ENCODE measurements around the gene GTF2F2. TPM values are rescaled to one million over a fixed set of nuclear protein-coding genes. Genes with fewer than 3 reads are reported as not detected.
"Not testable (repeated sequence)": the region's sequence is repeated elsewhere in the genome, so short reads cannot be mapped to it uniquely, and the experiment has no call there.

The GTF2F2 gene
- total RNA-seq, 1 donor from 2014 or later = 18.6 TPM

GRCh38 chr13:45244736-45245135 is 124.4 kb downstream of the GTF2F2 start:
- not testable (repeated sequence) for DNase-seq (ENCODE audit: extremely low read depth, low read depth, low spot score)

DNA sequence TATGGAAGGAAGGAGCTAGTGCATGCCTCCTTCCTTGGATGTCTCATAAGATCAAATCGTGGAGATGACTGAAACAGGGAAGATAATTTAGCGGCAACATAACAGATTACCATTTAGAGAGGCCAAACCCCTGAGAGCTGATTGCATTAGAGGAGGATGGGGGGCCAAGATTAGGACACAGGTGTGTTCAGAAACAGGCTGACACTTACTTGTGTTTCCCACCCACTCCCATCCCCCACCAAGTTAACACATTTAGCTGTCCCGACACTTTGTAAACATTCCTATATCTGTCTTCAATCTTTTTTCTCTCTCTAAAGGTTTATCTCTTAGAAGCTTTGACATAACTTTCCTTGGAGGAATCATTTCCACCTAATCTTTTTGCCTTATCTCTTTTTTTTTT is 129.4 kb downstream of the GTF2F2 start:
- DNase-seq (ENCODE audit: extremely low read depth, low read depth, low spot score) = no peak

- DNase-seq (ENCODE audit: extremely low read depth, low read depth, low spot score) = no peak
Measured at GRCh38 chr13:45254396-45254795, 134.1 kb downstream of the GTF2F2 start.

DNA sequence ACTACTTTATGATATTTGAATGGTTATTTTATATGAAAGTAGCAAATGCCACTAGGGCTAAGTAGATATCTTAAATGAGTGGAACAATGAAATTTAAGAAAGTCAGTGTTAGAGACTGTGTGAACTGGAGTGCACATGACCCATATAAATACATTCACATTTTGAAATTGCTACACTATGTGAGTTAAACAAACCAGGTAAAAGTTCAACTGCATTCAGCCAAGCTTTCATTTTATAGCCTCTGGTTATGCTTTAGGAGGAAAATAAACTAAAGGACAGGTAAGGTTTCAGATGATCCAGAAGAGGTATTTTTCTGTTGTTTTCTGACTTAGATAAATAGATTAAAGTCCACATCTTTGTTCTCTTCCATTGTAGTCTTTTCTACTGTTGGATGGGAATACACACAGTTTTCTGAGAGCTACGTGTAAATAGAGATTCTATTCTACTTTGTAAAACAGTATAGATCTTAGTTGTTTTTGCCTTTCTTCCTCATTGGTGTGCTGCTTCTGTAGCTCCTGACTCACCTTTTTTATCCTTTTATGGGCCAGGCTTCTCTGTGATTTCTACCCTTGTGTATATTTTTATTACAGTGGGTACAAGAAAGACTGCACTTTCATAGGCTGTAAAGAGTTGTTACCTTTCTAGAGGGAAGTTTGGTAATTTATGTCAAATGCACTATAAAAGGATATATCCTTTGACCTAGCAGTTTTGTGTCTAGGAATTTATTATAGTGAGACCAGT is 135.1 kb downstream of the GTF2F2 start:
- no peak for DNase-seq (ENCODE audit: extremely low read depth, low read depth, low spot score)

DNA sequence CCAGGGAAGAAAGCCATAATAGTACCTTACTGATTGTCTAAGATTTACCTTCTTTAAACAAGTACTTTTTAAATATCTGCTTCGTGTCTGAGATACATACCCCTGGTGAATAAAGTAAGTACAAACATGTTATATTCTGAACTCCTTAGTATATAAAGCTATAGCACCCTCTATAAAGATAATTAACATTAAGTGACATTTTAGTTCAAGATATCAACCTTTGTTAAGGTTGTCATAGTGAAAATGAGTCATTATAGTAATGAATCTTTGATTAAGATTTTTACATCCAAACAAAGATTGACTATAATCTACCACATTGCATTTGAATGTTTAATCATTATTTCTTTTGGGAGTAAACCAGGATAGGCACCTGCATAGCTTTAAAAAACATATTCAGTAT is 135.9 kb downstream of the GTF2F2 start:
- no peak for DNase-seq (ENCODE audit: extremely low read depth, low read depth, low spot score)

- DNase-seq (ENCODE audit: extremely low read depth, low read depth, low spot score) = no peak
Measured at GRCh38 chr13:45257638-45258333, 137.5 kb downstream of the GTF2F2 start.

- DNase-seq (ENCODE audit: extremely low read depth, low read depth, low spot score) = no peak
Measured at GRCh38 chr13:45258334-45258675, 138.0 kb downstream of the GTF2F2 start.

DNA sequence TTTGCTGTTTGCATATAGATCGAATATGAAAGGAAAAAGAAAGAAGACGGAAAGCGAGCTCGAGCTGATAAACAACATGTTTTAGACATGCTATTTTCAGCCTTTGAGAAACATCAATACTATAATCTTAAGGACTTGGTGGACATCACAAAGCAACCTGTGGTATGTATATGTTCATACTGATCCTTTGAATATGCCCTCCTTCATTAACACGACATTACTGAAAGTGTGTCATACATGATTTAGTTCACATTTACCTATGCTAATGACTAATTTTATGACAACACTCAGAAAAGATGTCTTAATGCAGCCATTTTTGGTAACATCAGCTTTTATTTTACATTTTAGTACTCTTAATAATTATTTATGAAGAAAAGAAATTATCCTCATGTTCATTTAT is 146.9 kb downstream of the GTF2F2 start:
- no peak for DNase-seq (ENCODE audit: extremely low read depth, low read depth, low spot score)

GRCh38 chr13:45269204-45269603 is 148.9 kb downstream of the GTF2F2 start:
- no peak for DNase-seq (ENCODE audit: extremely low read depth, low read depth, low spot score)

DNA sequence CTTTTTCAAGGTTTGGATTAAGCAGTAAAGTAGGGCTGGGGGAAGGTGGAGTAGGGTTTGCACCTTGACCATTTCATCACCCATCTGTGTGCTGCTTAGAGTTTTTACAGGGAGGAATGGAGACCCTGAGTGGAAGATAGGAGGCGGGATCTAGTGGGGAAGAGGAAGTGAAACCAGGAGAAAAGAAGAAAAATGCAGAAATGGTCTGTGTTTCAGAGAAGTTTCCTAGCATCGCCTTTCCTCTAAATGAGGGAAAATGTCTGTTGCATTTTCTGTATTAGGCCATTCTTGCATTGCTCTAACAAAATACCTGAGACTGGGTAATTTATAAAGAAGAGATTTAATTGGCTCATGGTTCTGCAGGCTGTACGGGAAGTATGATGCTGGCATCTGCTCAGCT is 156.6 kb downstream of the GTF2F2 start:
- DNase-seq (ENCODE audit: extremely low read depth, low read depth, low spot score) = no peak

DNA sequence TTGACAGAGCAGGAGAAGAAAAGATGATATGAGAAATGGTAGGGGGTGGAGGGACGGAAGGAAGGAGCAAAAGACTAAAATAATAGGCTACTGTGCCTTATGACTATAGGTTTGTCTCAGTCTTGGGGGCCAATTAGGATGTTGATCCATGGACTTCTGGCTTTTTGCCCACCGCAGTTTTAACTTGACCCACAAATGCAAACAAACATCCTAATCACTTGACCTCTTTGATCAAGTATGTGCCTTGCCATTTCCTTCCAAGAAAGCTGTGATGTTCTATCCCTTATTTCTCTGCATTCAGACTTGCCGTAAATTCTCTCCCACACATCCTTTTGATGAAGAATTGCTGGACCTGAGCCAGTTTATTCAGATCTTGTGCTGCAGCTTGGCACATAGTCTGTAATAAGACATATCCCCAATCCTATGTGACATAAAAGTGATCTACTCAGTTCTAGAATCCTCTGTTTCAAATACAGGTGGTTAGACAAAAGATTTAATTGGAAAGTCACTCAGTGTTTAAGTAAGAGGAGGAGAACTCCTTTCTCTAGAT is 157.9 kb downstream of the GTF2F2 start:
- DNase-seq (ENCODE audit: extremely low read depth, low read depth, low spot score) = no peak

GRCh38 chr13:45280011-45280410 is 159.7 kb downstream of the GTF2F2 start:
- DNase-seq (ENCODE audit: extremely low read depth, low read depth, low spot score) = no peak

DNA sequence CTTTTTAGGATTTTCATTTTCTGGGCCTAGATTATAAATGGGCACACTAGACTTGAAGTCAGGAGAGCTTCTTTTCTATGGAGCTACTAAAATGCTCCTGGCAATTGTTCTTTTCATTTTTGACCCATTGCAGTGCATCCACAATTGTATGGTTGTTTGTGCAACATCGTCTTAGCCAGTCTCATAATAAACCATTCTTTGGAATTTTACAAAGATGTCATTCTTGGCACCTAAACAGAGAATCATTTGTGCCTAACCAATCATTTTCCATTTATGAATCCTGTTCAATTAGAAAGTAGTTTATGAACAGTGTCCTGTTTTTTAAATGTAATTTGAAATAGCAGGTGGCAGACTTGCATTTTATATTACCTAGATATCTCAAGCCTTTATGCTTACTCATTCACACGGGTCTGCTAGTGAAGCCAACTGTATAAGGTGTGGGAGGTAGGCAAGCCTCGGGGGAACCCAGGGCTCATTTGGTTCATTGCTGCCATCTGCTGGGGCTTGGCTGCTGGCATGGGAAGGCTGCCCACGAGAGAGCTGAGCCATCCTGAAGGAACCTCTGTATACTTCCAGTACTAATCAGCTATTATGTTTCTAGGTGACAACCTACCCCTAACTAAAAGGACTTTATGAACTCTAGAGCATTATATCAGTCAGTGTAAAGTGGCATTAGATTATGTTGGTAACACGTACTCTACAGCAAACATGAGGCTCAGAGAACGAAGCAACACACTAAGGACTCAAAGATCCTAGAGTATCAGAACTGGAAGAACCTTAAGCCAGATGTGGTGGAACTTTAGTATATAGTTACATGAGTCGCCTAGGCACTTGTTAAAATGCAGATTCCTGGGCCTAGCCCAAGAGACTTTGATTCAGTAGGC is 160.7 kb downstream of the GTF2F2 start:
- no peak for DNase-seq (ENCODE audit: extremely low read depth, low read depth, low spot score)

DNA sequence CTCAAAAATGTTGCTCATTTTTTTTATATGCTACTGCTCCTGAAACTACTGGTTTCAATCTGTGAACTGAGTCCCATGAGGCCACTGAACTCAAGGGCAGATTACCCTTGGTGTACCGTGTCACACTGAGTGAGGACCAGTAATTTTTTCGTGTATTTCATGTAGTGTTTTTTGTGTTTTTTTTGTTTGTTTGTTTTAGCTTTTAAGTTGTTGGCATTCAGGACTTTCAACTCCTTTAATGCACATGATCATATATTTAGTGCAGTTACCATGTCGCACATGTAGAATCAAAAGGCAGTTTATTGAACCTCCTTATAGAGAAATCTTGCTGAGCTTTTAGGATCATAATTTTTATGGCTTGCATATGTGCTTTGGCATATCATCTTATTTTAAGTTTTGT is 162.7 kb downstream of the GTF2F2 start:
- DNase-seq (ENCODE audit: extremely low read depth, low read depth, low spot score) = no peak

GRCh38 chr13:45289936-45290563 is 169.7 kb downstream of the GTF2F2 start:
- DNase-seq (ENCODE audit: extremely low read depth, low read depth, low spot score) = no peak

GRCh38 chr13:45292176-45292575 is 171.9 kb downstream of the GTF2F2 start:
- DNase-seq (ENCODE audit: extremely low read depth, low read depth, low spot score) = no peak

- DNase-seq (ENCODE audit: extremely low read depth, low read depth, low spot score) = no peak
Measured at GRCh38 chr13:45295536-45295935, 175.2 kb downstream of the GTF2F2 start.

GRCh38 chr13:45296259-45296658 is 175.9 kb downstream of the GTF2F2 start:
- no peak for DNase-seq (ENCODE audit: extremely low read depth, low read depth, low spot score)

DNA sequence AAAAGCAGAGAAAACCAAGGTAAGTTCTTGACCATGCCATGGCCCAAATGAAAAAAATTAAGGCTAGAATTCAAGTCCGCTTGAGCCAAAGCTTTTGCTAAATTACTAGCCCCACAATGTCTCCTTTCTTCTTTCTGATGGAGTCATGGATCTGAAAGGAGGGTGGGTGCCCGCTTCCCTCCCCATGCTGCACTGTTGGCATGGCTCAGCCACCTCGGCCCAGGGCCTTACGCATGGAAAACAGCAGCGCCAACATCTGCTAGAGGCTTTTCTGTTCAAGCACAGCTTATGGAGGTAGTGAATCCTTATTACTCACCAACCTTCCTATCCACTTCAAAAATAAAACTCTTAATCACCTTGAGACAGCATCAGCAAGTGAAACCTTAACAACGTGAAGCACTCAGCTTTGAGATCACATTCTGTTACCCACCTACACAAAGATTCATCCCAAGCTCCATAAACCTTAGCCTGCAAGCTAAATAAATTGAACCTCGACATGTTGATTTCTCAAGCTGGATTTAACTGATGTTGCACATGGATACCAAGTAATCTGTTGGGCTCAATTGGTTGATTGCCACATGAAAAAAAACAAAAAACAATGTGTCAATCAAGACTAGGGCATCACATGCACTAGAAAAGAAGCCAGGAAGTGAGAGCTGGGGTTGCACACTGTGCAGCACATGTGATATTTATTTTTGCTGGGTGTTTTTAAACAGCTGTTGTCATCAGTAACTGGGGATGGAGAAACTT is 177.3 kb downstream of the GTF2F2 start:
- no peak for DNase-seq (ENCODE audit: extremely low read depth, low read depth, low spot score)

- no peak for DNase-seq (ENCODE audit: extremely low read depth, low read depth, low spot score)
Measured at GRCh38 chr13:45298206-45298505, 177.8 kb downstream of the GTF2F2 start.
